ENCODE data around the gene RASA3. TPM values are rescaled to one million over a fixed set of nuclear protein-coding genes. Genes with fewer than 3 reads are reported as not detected.

Gene RASA3
- polyA plus RNA-seq, 1 donor from 2014 or later, result 8.5 TPM

DNA sequence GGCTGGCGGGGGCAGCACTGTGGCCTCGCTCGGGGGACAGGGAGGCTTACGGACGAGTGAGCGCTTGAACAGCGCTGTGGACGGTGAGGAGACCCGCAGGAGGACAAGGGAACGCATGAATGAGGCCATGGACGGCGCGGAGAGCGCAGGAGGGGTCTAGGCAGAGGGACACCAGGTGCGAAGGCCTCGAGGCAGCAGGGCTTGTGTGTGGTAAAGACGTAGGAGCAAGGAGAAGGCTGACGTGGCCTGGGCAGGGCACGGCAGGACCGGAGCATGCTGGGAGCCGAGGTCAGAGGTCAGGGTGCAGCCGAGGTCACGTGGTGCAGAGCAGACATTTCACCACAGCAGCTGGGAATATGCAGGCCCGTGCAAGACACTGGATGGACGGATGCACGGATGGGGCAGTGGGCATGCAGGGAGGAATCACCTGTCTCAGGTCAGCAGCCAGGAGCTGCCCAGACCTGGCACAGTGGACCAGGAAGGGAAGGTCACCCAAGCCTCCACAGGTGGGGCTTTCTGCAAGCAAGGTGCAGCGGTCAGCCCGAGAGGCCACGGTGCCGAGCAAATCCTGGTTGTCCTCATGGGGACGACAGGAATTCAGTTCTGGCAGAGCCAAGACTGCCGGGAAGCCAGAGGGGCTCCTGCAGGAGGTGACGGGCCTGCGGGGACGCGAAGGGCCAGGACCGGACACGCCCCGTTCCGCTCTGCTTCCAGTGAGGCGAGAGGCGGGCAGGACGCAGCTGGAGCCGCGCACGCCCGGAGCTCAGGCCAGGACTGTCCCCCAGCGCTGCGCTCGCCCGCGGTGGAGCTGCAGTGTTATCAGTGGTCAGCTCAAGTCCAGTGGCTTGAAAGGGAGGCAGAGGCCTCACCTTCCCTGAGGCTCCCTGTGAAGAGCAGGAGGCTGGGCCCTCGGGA lies 72.2 kb downstream of the RASA3 start:
- TF ChIP-seq POLR2AphosphoS5 (IDR thresholded peaks at IDR 0.05) (no peak), SMC3 (conservative IDR thresholded peaks at IDR 0.05; ENCODE audit: poor library complexity) (no peak), RAD21 (conservative IDR thresholded peaks at IDR 0.05) (no peak), MXI1 (conservative IDR thresholded peaks at IDR 0.05; ENCODE audit: poor library complexity, severe bottlenecking) (no peak), EP300 (conservative IDR thresholded peaks at IDR 0.05; ENCODE audit: poor library complexity, severe bottlenecking) (no peak), TAF1 (IDR thresholded peaks at IDR 0.05; ENCODE audit: low read depth) (no peak), EZH2 (IDR thresholded peaks at IDR 0.05; ENCODE audit: borderline replicate concordance, insufficient read depth, low read length, poor library complexity, severe bottlenecking) (no peak)
- TF ChIP-seq, protein P1, sequence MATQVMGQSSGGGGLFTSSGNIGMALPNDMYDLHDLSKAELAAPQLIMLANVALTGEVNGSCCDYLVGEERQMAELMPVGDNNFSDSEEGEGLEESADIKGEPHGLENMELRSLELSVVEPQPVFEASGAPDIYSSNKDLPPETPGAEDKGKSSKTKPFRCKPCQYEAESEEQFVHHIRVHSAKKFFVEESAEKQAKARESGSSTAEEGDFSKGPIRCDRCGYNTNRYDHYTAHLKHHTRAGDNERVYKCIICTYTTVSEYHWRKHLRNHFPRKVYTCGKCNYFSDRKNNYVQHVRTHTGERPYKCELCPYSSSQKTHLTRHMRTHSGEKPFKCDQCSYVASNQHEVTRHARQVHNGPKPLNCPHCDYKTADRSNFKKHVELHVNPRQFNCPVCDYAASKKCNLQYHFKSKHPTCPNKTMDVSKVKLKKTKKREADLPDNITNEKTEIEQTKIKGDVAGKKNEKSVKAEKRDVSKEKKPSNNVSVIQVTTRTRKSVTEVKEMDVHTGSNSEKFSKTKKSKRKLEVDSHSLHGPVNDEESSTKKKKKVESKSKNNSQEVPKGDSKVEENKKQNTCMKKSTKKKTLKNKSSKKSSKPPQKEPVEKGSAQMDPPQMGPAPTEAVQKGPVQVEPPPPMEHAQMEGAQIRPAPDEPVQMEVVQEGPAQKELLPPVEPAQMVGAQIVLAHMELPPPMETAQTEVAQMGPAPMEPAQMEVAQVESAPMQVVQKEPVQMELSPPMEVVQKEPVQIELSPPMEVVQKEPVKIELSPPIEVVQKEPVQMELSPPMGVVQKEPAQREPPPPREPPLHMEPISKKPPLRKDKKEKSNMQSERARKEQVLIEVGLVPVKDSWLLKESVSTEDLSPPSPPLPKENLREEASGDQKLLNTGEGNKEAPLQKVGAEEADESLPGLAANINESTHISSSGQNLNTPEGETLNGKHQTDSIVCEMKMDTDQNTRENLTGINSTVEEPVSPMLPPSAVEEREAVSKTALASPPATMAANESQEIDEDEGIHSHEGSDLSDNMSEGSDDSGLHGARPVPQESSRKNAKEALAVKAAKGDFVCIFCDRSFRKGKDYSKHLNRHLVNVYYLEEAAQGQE (IDR thresholded peaks at IDR 0.05; ENCODE audit: borderline replicate concordance), result no peak
- TF ChIP-seq, protein P2, sequence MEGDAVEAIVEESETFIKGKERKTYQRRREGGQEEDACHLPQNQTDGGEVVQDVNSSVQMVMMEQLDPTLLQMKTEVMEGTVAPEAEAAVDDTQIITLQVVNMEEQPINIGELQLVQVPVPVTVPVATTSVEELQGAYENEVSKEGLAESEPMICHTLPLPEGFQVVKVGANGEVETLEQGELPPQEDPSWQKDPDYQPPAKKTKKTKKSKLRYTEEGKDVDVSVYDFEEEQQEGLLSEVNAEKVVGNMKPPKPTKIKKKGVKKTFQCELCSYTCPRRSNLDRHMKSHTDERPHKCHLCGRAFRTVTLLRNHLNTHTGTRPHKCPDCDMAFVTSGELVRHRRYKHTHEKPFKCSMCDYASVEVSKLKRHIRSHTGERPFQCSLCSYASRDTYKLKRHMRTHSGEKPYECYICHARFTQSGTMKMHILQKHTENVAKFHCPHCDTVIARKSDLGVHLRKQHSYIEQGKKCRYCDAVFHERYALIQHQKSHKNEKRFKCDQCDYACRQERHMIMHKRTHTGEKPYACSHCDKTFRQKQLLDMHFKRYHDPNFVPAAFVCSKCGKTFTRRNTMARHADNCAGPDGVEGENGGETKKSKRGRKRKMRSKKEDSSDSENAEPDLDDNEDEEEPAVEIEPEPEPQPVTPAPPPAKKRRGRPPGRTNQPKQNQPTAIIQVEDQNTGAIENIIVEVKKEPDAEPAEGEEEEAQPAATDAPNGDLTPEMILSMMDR (IDR thresholded peaks at IDR 0.05; ENCODE audit: poor library complexity, severe bottlenecking), result no peak
- Histone ChIP-seq H3K4me2 (ENCODE audit: low read length) (no peak overlapping the region), H3K9me2 (ENCODE audit: insufficient read depth, low read length) (no peaks in the 10 kb centered on the region), H3K27me3 (ENCODE audit: insufficient read depth, low read depth, low read length) (no peaks in the 10 kb centered on the region), H3K79me2 (replicated peaks; ENCODE audit: insufficient read depth, low read length) (no peaks in the 10 kb centered on the region), H4K20me1 (ENCODE audit: insufficient read depth) (no peaks in the 10 kb centered on the region), H3K4me3 (ENCODE audit: low read length) (no peak overlapping the region), H3K27ac (ENCODE audit: low read length) (no peak overlapping the region), H3K9ac (ENCODE audit: low read length) (no peak overlapping the region), H3K9me3 (ENCODE audit: low read length) (no peaks in the 10 kb centered on the region), H3K36me3 (ENCODE audit: insufficient read depth, low read length) (no peaks in the 10 kb centered on the region), H3F3A (ENCODE audit: insufficient read depth, low read length, poor library complexity, severe bottlenecking) (no peaks in the 10 kb centered on the region), H2AFZ (ENCODE audit: low read depth, low read length) (no peak overlapping the region)

DNA sequence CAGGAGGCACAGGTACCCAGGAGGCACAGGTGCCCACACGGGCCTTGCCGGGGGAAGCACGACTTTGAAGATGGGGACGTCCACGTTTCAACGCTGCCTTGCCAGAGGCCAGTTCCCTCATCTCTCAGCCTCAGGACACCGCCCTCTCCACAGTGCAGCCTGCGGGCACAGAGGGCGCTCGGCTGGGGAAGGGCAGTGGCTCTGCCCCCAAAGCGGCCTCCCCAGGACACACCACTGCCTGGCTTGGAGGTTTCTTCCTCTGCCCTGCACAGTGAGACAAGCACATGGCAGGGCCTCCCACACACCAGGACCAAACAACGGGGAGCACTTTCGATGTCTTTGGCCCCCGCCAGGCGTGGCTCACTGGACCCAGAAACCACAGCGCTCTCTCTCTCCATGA lies 73.0 kb downstream of the RASA3 start:
- no peaks in the 10 kb centered on the region for H3F3A ChIP-seq (ENCODE audit: insufficient read depth, low read length, poor library complexity, severe bottlenecking)
- H4K20me1 ChIP-seq (ENCODE audit: insufficient read depth), result no peaks in the 10 kb centered on the region
- TF ChIP-seq SMC3 (conservative IDR thresholded peaks at IDR 0.05; ENCODE audit: poor library complexity) (no peak), EZH2 (IDR thresholded peaks at IDR 0.05; ENCODE audit: borderline replicate concordance, insufficient read depth, low read length, poor library complexity, severe bottlenecking) (no peak), EP300 (conservative IDR thresholded peaks at IDR 0.05; ENCODE audit: poor library complexity, severe bottlenecking) (no peak), RAD21 (conservative IDR thresholded peaks at IDR 0.05) (no peak), POLR2AphosphoS5 (IDR thresholded peaks at IDR 0.05) (no peak), TAF1 (IDR thresholded peaks at IDR 0.05; ENCODE audit: low read depth) (no peak), MXI1 (conservative IDR thresholded peaks at IDR 0.05; ENCODE audit: poor library complexity, severe bottlenecking) (no peak)
- TF ChIP-seq, protein P1 (IDR thresholded peaks at IDR 0.05; ENCODE audit: borderline replicate concordance), result no peak
- TF ChIP-seq, protein P2 (IDR thresholded peaks at IDR 0.05; ENCODE audit: poor library complexity, severe bottlenecking), result no peak
- no peaks in the 10 kb centered on the region for H3K79me2 ChIP-seq (replicated peaks; ENCODE audit: insufficient read depth, low read length)
- H3K9ac ChIP-seq (ENCODE audit: low read length), result no peak overlapping the region
- H3K4me2 ChIP-seq (ENCODE audit: low read length), result no peak overlapping the region
- no peaks in the 10 kb centered on the region for H3K9me2 ChIP-seq (ENCODE audit: insufficient read depth, low read length)
- no peaks in the 10 kb centered on the region for H3K9me3 ChIP-seq (ENCODE audit: low read length)
- no peak overlapping the region for H3K27ac ChIP-seq (ENCODE audit: low read length)
- no peak overlapping the region for H2AFZ ChIP-seq (ENCODE audit: low read depth, low read length)
- no peak overlapping the region for H3K4me3 ChIP-seq (ENCODE audit: low read length)
- no peaks in the 10 kb centered on the region for H3K27me3 ChIP-seq (ENCODE audit: insufficient read depth, low read depth, low read length)
- H3K36me3 ChIP-seq (ENCODE audit: insufficient read depth, low read length), result no peaks in the 10 kb centered on the region
